Common myeloid progenitor, CD34-positive (primary cell): ENCODE measurements around the gene EAPP.

Source experiments
- CTCF ChIA-PET: fragments of 350-600 bp; sonication (Branson Sonifier 250); formaldehyde crosslinking; loops from one replicate; lab custom pipeline; 2021; ENCODE audit warnings: antibody characterized with exemption; lab: Charles Lee
- POLR2A ChIA-PET: fragments of 350-600 bp; sonication (Branson Sonifier 250); formaldehyde crosslinking; loops from one replicate; lab custom pipeline; 2021; ENCODE audit warnings: antibody characterized with exemption; lab: Charles Lee
- DNase-seq, 3 donors: peaks; one replicate each; pipeline versions ENCODE4 v3.0.0 to v3.0.0-alpha.2; 2013
- H3K27ac ChIP-seq, 2 experiments: 1 replicate in 1 of 2; 2 replicates in 1 of 2; pipeline ENCODE4 v1.7.0; 2013; ENCODE audit warnings: inconsistent platforms in 2 of 2, low read length in 2 of 2, mild to moderate bottlenecking in 2 of 2, low read depth in 1 of 2, moderate library complexity in 1 of 2; ENCODE audit not compliant: severe bottlenecking in 2 of 2, insufficient read depth in 1 of 2, poor library complexity in 1 of 2
- H3K27me3 ChIP-seq, 5 experiments: replicated peaks in 2 of 5; 1 replicate in 3 of 5; 2 replicates in 2 of 5; pipeline versions ENCODE4 v1.6.1 to v1.7.0; 2013; ENCODE audit warnings: low read length in 4 of 5, mild to moderate bottlenecking in 2 of 5, moderate library complexity in 2 of 5, inconsistent platforms in 1 of 5; ENCODE audit not compliant: insufficient read depth in 5 of 5, control insufficient read depth in 4 of 5
- H3K36me3 ChIP-seq, 4 experiments: 1 replicate in 2 of 4; 2 replicates in 2 of 4; pipeline versions ENCODE4 v1.6.1 to v1.7.0; 2013; ENCODE audit warnings: low read length in 3 of 4, control low read depth in 1 of 4, mild to moderate bottlenecking in 1 of 4; ENCODE audit not compliant: control insufficient read depth in 4 of 4, insufficient read depth in 4 of 4
- H3K4me1 ChIP-seq, 4 experiments: 1 replicate in 3 of 4; 2 replicates in 1 of 4; pipeline versions ENCODE4 v1.6.1 to v1.7.1; 2013; ENCODE audit warnings: low read length in 3 of 4, mild to moderate bottlenecking in 3 of 4, control low read depth in 1 of 4, inconsistent platforms in 1 of 4, moderate library complexity in 1 of 4; ENCODE audit not compliant: control insufficient read depth in 4 of 4, insufficient read depth in 4 of 4; ENCODE audit errors: control extremely low read depth in 1 of 4
- H3K4me3 ChIP-seq, 7 experiments: 1 replicate in 4 of 7; 2 replicates in 3 of 7; pipeline versions ENCODE4 v1.5.1 to v1.7.0; 2013; ENCODE audit warnings: mild to moderate bottlenecking in 7 of 7, low read length in 6 of 7, moderate library complexity in 6 of 7, inconsistent platforms in 2 of 7, low read depth in 2 of 7, control low read depth in 1 of 7; ENCODE audit not compliant: insufficient read depth in 4 of 7, control insufficient read depth in 1 of 7; ENCODE audit errors: extremely low read depth in 1 of 7
- H3K9me3 ChIP-seq, 5 experiments: 1 replicate in 4 of 5; 2 replicates in 1 of 5; pipeline versions ENCODE4 v1.6.1 to v1.7.1; 2013; ENCODE audit warnings: low read length in 4 of 5, mild to moderate bottlenecking in 2 of 5, inconsistent platforms in 1 of 5, low read depth in 1 of 5, moderate library complexity in 1 of 5; ENCODE audit not compliant: control insufficient read depth in 4 of 5, insufficient read depth in 2 of 5; ENCODE audit errors: control extremely low read depth in 1 of 5
- WGBS: methylation state at CpG from one replicate; pipeline ENCODE4 v1.1.5; 2013; ENCODE audit not compliant: insufficient coverage; 5-methylcytosine and 5-hydroxymethylcytosine counted together

Gene EAPP

GRCh38 chr14:34501004-34501580 is 38.4 kb downstream of the EAPP start:
- CTCF ChIA-PET = interaction anchor here (1.8 kb wide), 1 partner anchor 169 kb away, joined by 14 read pairs; no protein-coding TSS in a partner anchor
- POLR2A ChIA-PET = no interaction called here
- H3K27me3 ChIP-seq = no peaks in the 10 kb centered on the region
- no peak overlapping the region for H3K27ac ChIP-seq
- no peak overlapping the region for H3K4me3 ChIP-seq
- DNase-seq = no peak
- H3K9me3 ChIP-seq = no peaks in the 10 kb centered on the region
- H3K36me3 ChIP-seq = no peaks in the 10 kb centered on the region
- WGBS = 100% methylated on average over 2 of the region's 5 CpGs
- no peaks in the 10 kb centered on the region for H3K4me1 ChIP-seq

- peak; percentile 14 to 50 (median 44) for DNase-seq
- ChIA-PET CTCF (interaction anchor here (0.7 to 5.0 kb wide), 6 partner anchors 15 to 177 kb away, joined by 3 to 54 read pairs (median 5); no protein-coding TSS in a partner anchor), POLR2A (no interaction called here)
- 100% methylated on average over 4 of the region's 6 CpGs for WGBS
- no peaks in the 10 kb centered on the region for H3K9me3 ChIP-seq
- no peaks in the 10 kb centered on the region for H3K27me3 ChIP-seq
- H3K4me3 ChIP-seq = no peak overlapping the region
- H3K36me3 ChIP-seq = no peaks in the 10 kb centered on the region
- no peak overlapping the region for H3K27ac ChIP-seq
- H3K4me1 ChIP-seq = no peaks in the 10 kb centered on the region
Measured at GRCh38 chr14:34498684-34499412, 40.7 kb downstream of the EAPP start.

GRCh38 chr14:34496679-34497513 is 42.6 kb downstream of the EAPP start:
- Histone ChIP-seq H3K4me1 (no peaks in the 10 kb centered on the region), H3K9me3 (no peaks in the 10 kb centered on the region), H3K36me3 (no peaks in the 10 kb centered on the region), H3K27me3 (no peaks in the 10 kb centered on the region), H3K27ac (no peak overlapping the region), H3K4me3 (no peak overlapping the region)
- 76% methylated on average over 10 of the region's 14 CpGs for WGBS
- ChIA-PET POLR2A (no interaction called here), CTCF (interaction anchor here (0.8 to 5.0 kb wide), 2 partner anchors 17 to 167 kb away, joined by 3 to 54 read pairs; no protein-coding TSS in a partner anchor)
- DNase-seq = no peak

- no peaks in the 10 kb centered on the region for H3K36me3 ChIP-seq
- no peaks in the 10 kb centered on the region for H3K27me3 ChIP-seq
- CTCF ChIA-PET = interaction anchor here (0.8 to 5.0 kb wide), 3 partner anchors 14 to 166 kb away, joined by 3 to 54 read pairs (median 3); no protein-coding TSS in a partner anchor
- 88% methylated on average over 8 of the region's 11 CpGs for WGBS
- no peaks in the 10 kb centered on the region for H3K4me1 ChIP-seq
- no peaks in the 10 kb centered on the region for H3K9me3 ChIP-seq
- no peak for DNase-seq
- no peak overlapping the region for H3K27ac ChIP-seq
- H3K4me3 ChIP-seq = no peak overlapping the region
- POLR2A ChIA-PET = no interaction called here
Measured at GRCh38 chr14:34496007-34496678, 43.4 kb downstream of the EAPP start.

GRCh38 chr14:34489324-34489723 is 50.2 kb downstream of the EAPP start:
- Histone ChIP-seq H3K27ac (no peak overlapping the region), H3K9me3 (no peaks in the 10 kb centered on the region), H3K36me3 (no peaks in the 10 kb centered on the region), H3K4me3 (no peak overlapping the region), H3K27me3 (no peaks in the 10 kb centered on the region), H3K4me1 (no peaks in the 10 kb centered on the region)
- WGBS = 90% methylated on average over 1 of the region's 1 CpG
- no peak for DNase-seq
- POLR2A ChIA-PET = no interaction called here
- CTCF ChIA-PET = no interaction called here

DNA sequence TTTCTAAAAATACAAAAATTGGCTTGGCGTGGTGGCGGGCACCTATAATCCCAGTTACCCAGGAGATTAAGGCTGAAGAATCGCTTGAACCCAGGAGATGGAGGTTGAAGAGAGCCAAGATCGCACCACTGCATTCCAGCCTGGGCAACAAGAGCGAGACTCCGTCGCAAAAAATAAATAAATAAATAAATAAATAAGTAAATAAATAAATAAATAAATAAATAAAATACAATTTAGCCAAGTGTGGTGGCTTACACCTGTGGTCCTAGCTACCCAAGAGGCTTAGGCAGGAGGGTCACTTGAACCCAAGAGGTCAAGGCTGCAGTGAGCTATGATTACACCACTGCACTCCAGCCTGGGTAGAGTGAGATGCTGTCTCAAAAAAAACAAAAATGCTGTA is 51.0 kb downstream of the EAPP start:
- Histone ChIP-seq H3K4me3 (no peak overlapping the region), H3K4me1 (no peaks in the 10 kb centered on the region), H3K9me3 (no peaks in the 10 kb centered on the region), H3K27ac (no peak overlapping the region), H3K36me3 (no peaks in the 10 kb centered on the region), H3K27me3 (no peaks in the 10 kb centered on the region)
- CTCF ChIA-PET = no interaction called here
- no peak for DNase-seq
- 97% methylated on average over 3 of the region's 7 CpGs for WGBS
- POLR2A ChIA-PET = no interaction called here
